Activated CD4-positive, alpha-beta T cell treated with anti-CD3 and anti-CD28 coated beads for 48 hours (primary cell): Measurements from ENCODE around the gene YAF2.

Source experiments
- DNase-seq: peaks from one replicate; pipeline ENCODE4 v3.0.0-alpha.2; 2020

YAF2 gene

DNA sequence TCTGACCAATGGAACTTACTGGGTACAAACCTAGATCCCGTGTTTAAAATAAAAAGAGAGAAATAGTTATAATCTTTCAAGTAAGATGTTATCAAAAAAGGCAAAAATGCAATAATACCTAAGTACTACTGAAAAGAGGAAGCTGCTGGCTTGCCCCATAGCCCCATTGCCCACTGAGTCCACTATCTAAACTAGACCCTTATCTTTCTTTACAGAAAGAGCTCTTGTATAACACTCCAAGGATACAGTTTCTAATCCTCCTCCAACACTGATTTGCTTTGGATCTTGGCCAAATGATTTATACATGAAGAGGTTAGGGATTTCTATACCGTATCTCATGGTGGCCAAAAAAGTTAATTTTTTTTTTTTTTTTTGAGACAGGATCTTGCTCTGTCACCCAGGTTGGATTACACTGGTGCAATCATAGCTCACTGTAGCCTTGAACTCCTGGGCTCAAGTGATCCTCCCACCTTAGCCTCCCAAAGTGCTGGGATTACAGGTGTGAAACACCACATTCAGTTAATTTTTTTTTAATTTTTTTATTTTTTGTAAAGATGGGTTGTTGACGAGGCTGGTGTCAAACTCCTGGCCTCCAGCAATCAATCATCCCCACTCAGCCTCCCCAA is 96.0 kb downstream of the YAF2 start:
- no peak for DNase-seq

- no peak for DNase-seq
These were observed 97.1 kb downstream of the YAF2 start for GRCh38 chr12:42140901-42141300.

DNA sequence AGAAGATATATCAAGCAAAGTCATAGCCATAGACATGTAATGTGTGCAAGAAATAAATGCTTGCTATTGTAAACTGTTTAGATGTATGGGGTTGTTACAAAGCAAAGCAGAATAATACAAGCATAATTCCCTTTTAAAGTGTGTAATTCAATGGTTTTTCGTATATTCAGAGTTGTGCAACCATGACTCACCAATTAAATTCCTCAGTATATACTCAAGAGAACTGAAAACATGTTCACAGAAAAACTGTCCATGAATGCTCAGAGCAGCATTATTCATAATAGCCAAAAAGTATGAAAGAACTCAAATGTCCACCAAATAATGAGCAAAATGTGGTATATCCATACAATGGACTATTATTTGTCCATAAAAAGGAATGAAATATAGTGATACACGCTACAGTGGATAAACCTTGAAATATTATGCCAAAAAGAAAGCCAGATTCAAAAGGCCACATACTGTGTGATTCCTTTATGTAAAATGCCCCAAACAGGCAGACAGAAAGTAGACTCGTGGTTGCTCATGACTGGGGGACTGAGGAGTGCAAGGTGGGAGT is 102.7 kb downstream of the YAF2 start:
- no peak for DNase-seq

- DNase-seq = no peak
These were observed 107.2 kb downstream of the YAF2 start for GRCh38 chr12:42130672-42131402.

- no peak for DNase-seq
These were observed 108.3 kb downstream of the YAF2 start for GRCh38 chr12:42129595-42130204.

- DNase-seq = no peak
These were observed 109.2 kb downstream of the YAF2 start for GRCh38 chr12:42128888-42129287.

DNA sequence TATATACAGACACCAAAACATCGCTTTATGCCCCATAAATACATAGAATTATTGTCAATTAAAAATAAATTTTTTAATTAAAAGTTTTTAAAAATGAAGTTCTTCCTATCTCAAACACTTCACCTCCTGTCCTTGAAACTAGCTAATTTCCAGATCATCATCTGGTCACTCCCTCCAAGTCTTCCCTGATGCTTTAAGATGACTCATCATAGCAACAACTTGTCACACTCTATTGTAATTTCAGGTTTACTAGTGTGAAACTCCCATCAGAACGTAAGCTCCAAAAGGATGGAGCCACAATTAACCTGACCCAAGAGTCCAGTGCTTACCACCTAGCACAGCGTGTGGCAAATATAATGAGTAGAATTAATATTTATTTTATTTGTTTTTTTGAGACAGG is 109.7 kb downstream of the YAF2 start:
- DNase-seq = no peak

GRCh38 chr12:42126963-42127362 is 111.1 kb downstream of the YAF2 start:
- no peak for DNase-seq

- DNase-seq = no peak
These were observed 112.7 kb downstream of the YAF2 start for GRCh38 chr12:42125388-42125767.

GRCh38 chr12:42124764-42125387 is 113.2 kb downstream of the YAF2 start:
- no peak for DNase-seq

DNA sequence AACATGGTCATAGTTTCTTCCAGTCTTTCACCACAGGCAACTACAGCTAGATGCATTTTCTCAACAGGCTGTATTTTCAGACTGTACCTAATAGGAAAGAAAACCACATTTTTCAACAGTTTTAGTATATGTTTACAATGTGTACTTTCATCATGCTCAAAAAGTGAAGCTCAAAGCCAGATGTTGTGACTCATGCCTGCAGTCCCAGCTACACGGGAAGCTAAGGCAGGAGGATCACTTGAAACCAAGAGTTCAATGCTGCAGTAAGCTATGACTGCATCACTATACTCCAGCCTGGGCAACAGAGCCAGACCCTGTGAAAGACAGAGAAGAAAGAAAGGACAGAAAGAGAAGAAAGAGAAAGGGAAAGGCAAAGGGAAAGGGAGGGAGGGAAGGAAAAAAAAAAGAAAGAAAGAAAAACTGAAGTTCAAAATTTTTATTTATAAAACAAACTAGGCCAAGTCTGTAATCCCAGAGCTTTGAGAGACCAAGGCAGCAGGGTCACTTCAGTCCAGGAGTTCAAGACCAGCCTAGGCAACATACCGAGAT is 118.9 kb downstream of the YAF2 start:
- DNase-seq = no peak

DNA sequence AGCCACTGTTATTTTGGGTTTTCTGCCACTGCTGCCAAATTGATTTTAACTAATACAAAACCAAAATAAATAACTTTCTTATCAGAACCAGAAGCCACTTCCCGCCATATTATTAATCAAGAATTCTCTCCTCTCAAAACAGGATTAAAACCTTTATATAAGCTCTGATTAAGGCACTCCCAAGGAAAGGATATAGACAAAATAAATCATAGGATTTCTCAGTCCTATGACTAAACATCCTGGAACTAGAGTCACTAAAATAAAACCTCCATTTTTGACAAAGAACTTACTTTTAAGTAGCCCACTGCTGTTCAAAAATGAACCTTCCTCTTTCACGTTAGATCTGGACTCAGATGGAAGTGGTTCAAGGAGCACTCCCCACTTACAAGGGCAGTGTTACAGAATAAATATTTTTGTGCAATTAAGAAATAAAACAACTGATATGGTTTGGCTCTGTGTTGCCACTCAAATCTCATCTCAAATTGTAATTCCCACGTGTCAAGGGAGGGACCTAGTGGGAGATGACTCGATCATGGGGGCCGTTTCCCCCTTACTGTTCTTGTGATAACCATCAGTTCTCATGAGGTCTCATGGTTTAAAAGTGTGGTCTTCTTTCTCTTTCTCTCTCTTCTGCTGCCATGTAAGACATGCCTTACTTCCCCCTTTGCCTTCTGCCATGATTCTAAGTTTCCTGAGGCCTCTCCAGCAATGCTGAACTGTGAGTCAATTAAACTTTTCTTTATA is 119.7 kb downstream of the YAF2 start:
- DNase-seq = no peak

GRCh38 chr12:42109031-42109430 is 129.0 kb downstream of the YAF2 start:
- DNase-seq = no peak
